ENCODE results near the gene ZMYM4.

ZMYM4 gene

DNA sequence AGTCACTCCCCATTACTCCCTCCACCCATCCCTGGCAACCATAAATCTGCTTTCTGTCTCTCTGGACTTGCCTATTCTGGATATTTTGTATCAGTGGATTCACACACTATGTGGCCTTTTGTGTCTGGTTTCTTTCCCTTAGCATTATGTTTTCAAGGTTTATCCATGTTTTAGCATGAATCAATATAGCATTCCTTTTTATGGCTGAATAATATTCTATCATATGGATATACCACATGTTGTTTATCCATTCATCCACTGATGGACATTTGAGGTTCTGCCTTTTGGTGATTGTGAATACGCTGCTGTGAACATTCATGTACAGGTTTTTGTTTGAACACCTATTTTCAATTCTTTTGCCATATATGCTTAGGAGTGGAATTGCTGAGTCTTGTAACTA is 140.4 kb downstream of the ZMYM4 start:
- no peak for DNase-seq

DNA sequence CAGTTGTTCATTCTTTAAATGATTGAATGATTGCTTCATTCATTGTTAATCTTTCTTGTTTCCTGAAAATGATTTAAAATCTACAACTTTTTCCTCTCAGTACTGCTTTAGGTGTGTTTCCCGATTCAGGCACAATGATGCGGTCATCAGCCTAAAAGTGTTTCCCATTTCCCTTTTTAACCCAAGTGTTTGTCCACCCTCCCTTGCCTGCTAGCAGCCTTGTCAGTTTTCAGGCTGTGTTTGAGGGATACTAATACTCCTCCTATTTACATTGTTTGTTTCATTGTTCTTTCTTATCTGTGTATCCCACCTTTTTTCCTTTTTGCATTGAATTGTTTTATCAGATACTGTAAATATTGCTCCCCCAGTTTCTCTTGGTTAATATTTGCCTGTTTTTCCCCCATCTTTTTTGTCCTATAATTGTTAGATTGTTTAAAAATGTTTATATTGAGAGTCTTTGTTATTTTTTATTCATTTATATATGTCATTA is 157.6 kb downstream of the ZMYM4 start:
- DNase-seq = no peak

DNA sequence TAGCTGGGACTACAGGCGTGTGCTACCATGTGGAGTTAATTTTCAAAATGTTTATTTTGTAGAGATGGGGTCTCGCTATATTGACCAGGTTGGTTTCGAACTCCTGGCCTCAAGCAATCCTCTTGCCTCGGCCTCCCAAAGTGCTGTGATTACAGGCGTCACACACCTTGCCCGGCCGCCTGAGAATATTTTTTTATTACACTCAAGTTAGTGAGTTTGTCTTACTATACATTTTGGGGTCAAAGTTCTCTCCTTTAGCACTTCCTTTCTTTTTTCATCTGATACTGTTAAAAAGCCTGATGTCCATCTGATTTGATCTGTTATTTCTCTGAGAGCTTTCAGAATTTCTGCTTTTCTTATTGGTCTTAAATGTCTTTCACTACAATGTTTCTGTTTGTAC is 159.9 kb downstream of the ZMYM4 start:
- DNase-seq = no peak

DNA sequence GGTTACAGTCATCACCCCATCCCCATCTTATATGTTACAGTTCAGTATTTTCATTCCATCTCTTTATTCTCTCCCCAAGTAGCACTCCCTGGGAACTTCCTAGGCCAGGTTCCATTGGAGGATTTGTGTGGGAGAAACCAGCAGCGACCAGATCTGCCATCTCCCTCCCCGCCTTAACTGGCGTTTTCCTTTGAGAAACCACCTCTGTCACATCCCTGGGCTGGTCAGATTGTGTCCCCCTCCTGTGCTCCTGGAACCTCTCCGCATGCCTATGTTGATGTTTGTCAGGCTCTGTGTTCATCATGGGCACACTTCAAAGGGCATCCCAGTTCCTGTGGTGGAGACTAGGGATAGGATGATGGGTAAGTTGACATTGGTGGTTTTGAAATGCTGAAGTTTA is 162.3 kb downstream of the ZMYM4 start:
- no peak for DNase-seq

DNA sequence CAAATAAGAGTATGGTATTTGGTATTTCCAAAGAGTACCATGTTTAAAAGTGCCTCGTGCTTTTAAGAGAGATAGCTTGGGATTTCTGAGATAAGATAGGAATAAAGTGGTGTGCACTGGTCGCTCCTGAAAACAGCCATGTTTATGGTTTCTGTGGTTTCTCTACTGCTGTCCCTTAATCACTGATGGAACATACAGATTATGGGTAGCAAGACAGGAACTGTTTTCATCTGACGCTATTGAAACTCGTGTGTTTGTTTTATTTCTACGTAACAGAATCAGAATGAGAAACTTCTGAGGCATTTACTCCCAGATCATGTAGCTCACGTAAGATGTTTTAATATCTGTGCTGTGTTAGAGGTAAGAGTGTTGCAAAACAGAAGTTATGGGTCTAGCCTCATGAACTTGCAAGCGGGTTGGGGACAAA is 162.7 kb downstream of the ZMYM4 start:
- no peak for DNase-seq

DNA sequence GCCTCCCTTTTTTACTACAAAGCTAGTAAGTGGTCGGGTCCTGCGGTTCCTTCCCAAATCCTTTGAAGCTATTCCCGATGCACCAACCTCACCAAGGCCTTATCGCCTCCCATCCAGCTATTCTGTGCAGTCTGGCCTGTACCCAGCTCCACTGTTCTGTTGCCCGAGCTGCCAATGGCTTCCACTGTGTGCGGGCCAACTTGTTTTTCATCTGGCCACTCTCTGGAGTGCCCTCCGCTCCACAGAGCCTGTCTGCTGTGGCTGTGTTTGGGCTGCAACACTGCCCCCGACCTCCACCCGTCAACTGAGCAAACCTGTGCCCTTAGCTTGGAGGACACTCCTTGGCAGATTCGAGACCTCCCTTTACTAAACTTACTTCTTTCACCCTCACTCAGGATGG is 163.7 kb downstream of the ZMYM4 start:
- DNase-seq = no peak

DNA sequence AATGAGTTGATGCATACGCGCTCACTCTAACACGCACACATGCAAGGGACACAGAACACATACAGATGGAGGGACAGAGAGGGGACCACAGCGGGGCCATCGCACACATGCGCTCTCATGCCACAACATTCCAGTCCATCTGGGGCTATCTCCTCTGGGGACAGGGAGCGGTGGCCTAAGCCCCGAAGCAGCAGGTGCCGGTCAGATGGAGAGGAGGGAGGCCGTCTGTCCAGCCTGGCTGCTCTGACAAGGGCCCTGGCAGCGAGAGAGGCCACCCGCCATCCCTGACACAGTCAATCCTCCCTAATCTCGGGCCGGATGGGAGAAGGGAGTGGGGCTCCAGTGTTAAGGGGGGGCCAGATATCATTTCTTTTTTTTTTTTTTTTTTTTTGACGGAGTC is 165.2 kb downstream of the ZMYM4 start:
- DNase-seq = no peak

DNA sequence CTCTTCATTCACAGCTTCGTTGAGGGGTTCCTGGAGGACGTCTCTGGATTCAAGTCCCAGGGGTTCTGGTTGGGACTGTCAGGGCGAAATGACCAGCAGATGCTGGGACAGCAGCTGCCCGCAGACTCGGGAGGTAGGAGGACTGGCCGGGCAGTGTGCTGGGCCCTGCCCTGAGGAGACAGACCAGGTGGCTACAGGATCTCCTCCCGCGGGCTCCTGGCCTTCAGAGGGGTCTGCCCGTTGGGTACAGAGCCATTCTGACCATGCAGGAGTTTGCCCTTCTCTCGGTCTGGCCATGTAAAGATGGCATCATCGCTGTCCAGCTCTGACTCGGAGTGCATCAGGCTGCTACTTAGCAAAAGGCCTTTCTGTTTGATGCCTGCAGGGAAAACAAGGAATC is 166.2 kb downstream of the ZMYM4 start:
- DNase-seq = no peak

DNA sequence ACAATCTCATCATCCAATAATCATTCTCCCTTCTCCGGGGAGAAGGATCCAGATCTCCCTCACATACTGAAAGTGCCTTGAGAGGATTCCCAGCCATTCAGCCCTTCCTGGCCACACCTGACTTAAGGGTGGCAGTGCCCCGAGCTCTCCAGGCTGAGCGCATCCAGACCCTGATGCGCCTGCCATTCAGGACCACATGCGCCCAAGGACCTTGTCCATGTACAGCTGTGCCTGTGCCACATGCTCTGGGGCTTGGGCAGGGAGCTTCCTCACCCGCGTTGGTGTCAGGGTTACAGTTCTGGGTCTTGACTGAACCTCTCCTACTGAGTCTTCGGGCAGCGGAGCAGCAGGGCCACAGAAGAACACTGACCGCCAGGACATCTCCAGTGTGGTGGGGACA is 167.6 kb downstream of the ZMYM4 start:
- no peak for DNase-seq

DNA sequence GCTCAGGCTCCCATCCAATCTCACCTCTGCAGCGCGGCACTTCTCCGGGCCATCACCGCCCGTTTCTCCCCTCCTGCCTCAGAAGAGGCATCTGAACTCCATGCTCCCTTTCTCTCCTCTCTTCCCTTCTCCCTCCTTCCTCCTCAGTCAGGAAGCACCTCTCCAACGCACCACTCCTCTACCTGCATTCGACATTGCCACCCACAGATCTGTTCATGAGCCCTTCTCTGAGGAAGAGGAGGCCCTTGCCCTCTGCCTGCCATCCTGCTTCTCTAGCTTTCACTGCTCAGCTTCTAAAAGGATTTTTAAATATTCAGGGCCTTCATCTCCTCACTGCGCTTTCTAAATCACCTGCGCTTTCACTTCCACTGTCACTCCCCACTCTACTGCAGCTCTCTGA is 168.7 kb downstream of the ZMYM4 start:
- no peak for DNase-seq

DNA sequence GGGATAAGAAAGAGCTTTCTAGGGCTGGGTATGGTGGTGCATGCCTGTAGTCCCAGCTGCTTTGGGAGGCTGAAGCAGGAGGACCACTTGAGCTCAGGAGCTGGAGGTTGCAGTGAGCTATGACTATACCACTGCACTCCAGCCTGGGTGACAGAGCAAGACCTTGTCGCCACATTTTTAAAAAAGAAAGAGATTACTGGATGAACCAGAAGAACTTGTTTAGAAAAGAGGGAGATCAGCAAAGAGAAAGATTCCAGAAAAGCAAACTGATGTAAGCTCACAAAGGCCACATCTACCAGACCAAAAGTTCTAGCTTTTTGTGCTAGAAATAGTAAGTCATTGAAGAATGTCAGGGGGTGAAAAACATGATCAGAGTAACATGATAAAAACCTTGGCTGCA is 171.1 kb downstream of the ZMYM4 start:
- DNase-seq = no peak

DNA sequence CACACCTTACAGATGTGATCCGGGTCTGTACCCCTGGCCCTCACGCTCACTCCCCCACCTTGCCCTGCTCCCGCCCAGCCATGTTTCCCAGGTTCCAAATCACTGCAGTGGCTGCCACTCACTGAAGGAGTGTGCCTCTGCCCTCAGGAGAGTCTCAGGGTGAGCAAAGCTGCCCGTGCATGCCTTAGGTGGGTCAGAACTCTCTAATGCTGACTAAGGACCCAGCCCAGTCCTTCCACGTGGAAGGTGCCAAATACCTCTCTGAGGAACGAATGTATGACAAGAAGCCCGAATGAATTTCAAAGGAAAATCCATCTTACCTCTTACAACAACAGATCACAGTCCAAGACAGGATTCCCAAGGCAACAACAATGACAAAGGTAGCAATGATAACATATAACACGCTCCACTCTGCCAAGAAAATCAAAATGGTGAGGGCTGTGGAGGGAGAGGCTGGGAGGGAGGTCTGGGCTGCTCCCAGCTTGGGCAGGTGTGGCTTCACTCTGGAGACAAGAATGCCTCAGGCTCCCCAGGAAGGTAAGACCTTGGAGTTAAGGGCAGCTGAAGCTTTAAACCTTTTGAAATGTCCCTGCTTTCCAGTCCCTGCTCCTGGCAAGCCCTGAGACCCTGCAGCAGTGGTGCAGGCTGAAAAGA is 173.5 kb downstream of the ZMYM4 start:
- DNase-seq = no peak

DNA sequence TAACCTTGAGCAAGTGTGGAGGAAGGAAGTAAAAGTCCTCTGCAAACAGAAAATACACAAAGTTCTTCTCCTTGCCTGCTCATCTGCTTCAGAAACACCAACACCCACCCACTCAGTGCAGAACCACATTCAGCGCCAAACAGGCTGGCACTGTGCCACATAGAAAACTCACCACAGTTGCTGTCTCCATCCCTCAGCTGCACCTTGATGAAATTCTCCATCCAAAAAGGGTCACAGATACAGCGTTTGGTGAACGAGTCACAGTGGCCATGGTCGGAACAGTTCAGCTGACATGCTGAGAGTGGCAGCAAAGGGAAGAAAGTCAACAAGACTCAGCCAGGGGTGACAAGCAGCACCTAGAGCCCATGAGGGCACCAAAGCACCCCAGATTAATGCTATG is 174.2 kb downstream of the ZMYM4 start:
- DNase-seq = no peak

DNA sequence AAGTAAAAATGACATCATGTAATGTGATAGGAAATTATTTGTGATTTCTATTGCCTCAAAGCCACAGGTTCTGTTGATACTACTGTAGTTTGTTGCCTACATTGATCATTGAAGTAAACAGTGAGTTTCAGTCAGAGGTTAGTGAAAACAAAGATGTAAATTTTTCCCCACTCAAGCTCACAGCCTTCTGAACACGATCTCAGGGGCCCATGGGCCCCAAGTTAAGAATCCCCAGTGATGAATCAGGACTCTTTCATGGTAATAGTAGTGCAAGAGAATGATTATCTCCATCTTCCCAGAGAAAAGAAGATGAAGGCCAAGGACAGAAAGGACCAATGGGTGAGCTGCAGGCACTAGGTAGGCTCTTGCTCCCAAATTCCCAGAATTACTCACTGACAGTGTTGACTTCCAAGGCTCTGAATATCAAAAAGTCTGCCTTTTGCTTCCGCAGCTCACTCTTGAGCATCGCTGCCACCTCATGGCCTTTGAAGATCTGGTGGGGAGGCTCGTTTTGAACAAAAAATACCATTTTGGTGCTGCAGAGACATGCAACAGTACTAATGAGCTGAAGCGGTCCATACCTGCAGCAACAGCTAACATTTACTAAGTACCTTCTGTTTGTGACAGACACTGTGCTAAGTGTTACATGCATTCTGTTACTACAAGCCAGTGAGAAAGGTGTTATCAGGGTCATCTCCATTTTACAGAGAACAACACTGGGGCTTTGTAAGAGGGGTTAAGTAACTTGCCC is 175.4 kb downstream of the ZMYM4 start:
- no peak for DNase-seq

DNA sequence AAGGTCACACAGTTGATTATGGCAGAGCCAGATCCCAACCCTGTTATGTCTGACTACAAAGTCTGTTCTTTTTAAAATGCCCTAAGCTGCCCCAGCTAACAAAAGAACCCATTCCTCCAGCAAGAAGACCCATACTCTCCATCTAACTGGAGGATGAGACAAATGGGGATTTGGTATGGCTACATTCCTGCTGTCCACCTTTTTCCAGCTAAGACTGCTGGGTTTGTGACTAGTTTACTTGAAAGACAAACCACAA is 175.9 kb downstream of the ZMYM4 start:
- DNase-seq = no peak

DNA sequence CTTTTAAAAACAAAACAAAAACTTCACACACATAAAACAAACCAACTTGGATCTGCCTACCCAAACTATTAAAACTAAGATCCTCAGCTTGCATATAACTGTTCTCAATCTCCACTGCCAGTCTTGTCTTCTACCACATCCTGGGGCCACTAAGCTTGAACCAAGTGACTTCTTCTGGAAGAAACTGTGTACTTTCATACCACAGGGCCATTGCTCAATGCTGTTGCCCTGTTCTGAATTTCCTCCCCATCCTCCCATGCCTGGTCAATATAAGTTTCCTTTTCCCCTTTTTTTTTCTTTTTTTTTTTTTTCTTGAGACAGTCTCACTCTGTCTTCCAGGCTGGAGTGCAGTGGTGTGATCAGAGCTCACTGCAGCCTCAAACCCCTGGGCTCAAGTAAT is 178.8 kb downstream of the ZMYM4 start:
- DNase-seq = no peak

DNA sequence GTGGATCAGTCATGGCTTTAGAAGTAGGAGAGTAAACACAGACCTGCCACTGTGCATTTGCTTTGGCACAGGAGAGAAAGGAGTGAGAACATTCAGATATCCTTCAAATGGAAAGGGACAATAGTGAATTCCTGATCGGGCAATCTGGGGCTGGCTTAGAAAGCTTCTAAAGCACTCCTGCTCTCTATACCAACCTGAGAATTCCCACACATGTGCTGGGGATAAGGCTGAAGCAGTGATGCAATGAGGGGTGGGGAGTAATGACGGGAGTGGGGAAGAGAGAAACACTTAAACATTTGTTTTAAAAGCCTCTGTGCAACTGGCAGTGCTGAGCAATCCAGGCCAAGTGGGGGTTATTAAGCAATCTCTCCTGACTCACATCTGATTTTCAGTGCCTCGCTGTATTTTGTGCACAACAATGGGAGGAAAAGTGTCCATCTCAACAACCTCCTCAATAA is 179.9 kb downstream of the ZMYM4 start:
- no peak for DNase-seq

DNA sequence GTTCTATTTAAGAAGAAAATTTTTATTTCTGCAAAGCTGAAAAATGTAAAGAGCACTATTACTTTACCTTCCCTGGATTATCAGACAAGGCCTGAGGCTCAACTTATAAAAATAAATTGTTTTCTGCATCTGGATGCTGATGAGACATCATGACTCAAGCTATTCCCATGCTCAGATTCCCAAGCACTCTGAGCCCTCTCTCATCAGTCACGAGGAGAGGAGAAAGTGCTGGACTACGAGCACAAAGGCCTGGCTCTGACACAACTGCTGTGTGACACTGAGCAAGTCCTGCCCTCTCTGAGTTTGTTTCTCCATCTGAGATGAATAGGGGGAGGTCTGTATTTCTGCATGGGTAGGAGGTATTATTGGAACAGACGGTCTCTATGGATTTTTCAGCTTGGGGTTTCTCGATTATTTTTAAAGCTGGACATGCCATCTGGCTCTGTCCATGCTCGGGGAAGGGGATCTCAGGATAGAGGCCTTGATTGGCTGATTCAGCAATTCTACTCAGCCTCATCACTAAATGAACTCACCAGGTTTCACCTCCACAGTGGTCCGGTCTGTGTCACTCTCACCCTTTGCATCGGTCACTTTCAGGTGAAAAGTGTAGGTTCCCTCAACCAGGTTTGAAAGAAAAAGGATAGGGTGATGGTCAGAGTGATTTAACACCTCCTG is 181.0 kb downstream of the ZMYM4 start:
- no peak for DNase-seq

DNA sequence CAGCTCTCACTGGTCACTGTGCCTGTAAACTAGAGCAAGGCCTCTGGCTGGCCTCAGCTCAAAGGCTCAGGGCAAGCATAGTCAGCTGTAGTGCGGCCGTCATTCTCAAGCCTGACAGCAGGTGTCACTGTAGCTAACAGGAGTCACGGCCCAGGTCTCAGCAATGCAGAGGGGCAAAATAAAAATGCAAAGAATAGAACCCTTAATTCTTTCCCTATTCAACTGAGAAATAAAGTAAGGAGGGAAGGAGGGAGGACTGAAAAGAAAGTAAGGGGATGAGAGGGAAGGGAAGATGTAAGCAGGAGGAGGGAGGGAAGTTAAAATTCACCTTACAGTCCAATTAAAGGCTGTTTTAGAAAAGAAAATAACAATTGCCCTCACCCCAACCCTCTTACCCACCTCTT is 182.6 kb downstream of the ZMYM4 start:
- peak; percentile 34 for DNase-seq

DNA sequence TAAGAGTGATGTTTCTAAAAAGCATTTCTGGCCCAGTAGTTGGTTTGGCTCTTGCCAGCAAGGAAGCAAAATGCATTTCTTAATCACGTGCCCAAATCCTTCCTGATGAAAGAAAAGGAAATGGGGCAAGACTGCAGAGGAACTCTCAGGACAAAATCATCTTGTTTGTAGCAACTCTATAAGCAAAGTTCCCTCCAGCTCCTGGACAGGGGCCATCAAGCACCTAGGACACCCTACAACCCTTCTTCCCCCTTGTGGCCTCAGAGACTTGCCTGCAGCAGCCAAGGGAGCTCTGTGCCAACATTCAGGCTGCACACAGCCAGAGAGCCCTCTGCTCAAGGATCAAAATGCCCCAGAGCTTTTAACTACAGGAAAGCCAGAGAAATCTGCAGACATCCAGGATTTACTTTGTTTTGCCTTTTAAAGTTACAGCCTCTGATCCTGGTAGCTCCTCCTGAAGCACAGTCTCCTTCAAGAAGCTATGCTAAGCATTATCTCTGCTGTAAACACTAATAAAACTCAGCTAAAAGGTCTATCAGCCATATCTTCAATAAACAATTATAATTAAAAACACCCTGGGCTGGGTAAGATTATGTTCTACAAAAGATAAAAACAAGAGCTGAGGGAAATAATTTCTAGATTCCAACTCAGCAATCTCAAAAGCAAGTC is 183.7 kb downstream of the ZMYM4 start:
- DNase-seq = no peak

DNA sequence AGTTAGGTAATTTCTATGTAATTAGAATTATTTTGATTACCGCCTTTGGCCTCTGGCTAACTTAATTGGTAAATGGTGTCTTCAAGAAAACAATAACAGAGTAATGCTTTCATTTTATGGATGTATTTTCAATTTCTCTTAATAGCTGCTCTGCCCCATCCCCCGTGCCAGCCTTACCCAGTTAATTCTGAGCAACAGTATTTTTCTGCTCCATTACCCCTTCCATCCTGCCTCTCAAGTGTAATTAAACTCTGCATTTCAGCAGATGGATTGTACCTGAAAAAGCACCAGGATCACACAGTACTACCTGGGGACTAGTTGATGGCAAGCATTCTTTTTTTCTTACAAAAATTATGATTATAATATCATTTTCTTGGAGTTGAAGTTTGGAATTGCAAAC is 184.5 kb downstream of the ZMYM4 start:
- DNase-seq = no peak

DNA sequence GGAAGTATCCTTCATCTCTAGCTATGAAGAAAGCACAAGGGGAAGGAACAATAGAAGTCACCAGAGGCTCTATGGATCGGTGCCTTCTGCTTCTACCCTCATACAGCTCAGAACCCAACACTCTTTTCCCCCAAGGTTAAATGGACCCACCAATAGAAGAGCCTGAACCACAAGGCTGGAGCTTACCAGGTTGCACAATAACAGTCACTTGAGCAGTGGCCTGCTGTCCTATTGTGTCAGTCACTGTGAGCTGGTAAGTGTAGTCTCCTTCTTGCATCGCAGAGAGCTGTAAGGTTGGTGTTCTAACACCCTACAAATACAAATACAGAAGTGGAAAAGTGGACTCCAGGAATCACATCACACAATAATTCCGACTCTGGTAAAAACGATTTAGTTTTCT is 185.7 kb downstream of the ZMYM4 start:
- DNase-seq = no peak

DNA sequence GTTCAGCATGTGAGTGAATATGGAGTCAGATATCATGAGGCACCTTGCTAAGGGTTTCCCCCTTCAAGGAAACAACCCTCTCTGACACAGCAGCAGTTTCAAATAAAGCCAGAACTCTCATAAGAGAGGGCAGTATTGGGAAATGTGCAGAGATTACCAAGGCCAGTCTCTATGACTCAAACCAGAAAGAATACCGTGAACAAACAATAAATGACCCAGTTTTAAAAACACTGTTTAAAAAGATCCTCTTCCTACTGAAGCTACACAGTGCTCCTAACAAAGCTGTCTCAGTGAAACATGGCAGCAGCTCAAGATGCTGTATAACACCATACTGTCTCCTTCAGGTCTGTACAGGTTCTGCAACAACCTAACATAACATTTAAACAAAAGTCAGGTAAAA is 186.1 kb downstream of the ZMYM4 start:
- DNase-seq = no peak

DNA sequence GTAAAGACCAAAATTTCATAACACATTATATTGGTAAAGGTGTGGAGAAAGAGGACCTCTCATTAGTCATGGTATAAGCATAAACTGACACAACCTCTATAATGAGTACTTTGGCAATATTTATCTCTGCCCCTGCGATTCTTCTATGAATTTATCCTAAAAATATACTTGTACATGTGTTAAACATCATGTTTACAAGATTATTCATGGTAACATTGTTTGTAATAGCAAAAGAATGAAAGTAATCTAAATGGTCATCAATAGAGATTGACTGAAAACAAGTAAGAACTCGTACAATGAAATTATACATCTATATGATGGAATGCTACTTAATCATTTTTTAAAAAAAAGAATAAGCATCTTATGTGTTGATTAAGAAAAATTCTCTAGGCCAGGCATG is 192.3 kb downstream of the ZMYM4 start:
- DNase-seq = no peak

Measured in KG1 (cell line).